ENCODE measurements around the gene SOX5.
"Not testable (repeated sequence)": the region's sequence is repeated elsewhere in the genome, so short reads cannot be mapped to it uniquely, and the experiment has no call there.

SOX5 gene

DNA sequence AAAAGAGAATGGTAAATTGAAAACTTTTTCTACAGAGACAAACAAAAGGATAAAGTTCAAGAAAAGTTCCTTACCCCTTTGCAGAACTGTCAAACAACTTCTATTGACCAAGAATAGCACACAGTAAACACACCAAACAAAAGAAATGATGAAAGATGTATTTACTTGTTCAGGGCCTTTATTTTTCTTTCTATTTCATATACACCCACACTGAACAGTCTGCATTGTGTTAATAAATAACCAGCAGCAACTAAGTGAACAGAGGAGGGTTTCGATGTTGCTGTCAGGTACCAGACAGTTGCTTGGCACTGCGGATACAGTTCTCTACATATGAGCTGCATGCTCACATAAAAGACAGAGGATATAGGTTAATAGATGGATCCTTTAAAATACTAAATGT, 122.1 kb downstream of the SOX5 start:
- TF ChIP-seq, protein P1, sequence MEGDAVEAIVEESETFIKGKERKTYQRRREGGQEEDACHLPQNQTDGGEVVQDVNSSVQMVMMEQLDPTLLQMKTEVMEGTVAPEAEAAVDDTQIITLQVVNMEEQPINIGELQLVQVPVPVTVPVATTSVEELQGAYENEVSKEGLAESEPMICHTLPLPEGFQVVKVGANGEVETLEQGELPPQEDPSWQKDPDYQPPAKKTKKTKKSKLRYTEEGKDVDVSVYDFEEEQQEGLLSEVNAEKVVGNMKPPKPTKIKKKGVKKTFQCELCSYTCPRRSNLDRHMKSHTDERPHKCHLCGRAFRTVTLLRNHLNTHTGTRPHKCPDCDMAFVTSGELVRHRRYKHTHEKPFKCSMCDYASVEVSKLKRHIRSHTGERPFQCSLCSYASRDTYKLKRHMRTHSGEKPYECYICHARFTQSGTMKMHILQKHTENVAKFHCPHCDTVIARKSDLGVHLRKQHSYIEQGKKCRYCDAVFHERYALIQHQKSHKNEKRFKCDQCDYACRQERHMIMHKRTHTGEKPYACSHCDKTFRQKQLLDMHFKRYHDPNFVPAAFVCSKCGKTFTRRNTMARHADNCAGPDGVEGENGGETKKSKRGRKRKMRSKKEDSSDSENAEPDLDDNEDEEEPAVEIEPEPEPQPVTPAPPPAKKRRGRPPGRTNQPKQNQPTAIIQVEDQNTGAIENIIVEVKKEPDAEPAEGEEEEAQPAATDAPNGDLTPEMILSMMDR (IDR thresholded peaks at IDR 0.05; ENCODE audit: low read length, missing control alignments), result no peak
- H3K4me3 ChIP-seq (replicated peaks; ENCODE audit: low read depth, low read length), result no peak overlapping the region
- DNase-seq (ENCODE audit: low read depth), result no peak

GRCh38 chr12:23825124-23825523, 124.3 kb downstream of the SOX5 start:
- DNase-seq (ENCODE audit: low read depth); H3K4me3 ChIP-seq (replicated peaks; ENCODE audit: low read depth, low read length): not testable (repeated sequence)

- H3K4me3 ChIP-seq (replicated peaks; ENCODE audit: low read depth, low read length), result no peak overlapping the region
- no peak for DNase-seq (ENCODE audit: low read depth)
- TF ChIP-seq, protein P1 (IDR thresholded peaks at IDR 0.05; ENCODE audit: low read length, missing control alignments), result no peak
Observed at GRCh38 chr12:23824358-23824757, 125.1 kb downstream of the SOX5 start.

DNA sequence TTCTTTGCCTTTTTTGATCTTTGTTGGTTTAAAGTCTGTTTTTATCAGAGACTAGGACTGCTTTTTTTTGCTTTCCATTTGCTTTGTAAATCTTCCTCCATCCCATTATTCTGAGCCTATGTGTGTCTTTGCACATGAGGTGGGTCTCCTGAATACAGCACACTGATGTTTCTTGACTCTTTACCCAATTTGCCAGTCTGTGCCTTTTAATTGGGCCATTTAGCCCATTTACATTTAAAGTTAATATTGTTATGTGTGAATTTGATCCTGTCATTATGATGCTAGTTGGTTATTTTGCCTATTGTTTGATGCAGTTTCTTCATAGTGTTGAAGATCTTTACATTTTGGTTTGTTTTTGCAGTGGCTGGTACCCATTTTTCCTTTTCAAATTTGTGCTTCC, 126.6 kb downstream of the SOX5 start:
- not testable (repeated sequence) for DNase-seq (ENCODE audit: low read depth); H3K4me3 ChIP-seq (replicated peaks; ENCODE audit: low read depth, low read length)

DNA sequence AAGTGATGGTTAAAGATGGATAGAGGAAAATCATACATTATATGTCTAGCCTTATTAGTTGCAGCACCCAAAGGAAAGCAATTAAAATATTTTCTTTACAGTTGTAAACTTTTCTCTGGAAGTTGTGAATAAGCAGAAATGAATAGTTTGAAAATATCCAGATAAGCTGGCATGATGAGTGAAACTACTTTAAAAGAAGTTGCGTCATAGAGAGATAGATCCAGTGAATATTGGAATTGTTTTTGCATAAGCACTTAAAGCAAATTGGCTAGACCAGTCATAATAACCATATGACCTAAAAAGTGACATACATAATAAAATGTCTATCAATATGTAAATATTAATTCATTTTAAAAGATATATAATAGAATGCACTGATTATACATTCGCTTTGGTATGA, 132.1 kb downstream of the SOX5 start:
- TF ChIP-seq, protein P1 (IDR thresholded peaks at IDR 0.05; ENCODE audit: low read length, missing control alignments), result no peak
- H3K4me3 ChIP-seq (replicated peaks; ENCODE audit: low read depth, low read length), result no peak overlapping the region
- no peak for DNase-seq (ENCODE audit: low read depth)

- no peak overlapping the region for H3K4me3 ChIP-seq (replicated peaks; ENCODE audit: low read depth, low read length)
- TF ChIP-seq, protein P1 (IDR thresholded peaks at IDR 0.05; ENCODE audit: low read length, missing control alignments), result no peak
- no peak for DNase-seq (ENCODE audit: low read depth)
Observed at GRCh38 chr12:23816394-23816851, 133.0 kb downstream of the SOX5 start.

DNA sequence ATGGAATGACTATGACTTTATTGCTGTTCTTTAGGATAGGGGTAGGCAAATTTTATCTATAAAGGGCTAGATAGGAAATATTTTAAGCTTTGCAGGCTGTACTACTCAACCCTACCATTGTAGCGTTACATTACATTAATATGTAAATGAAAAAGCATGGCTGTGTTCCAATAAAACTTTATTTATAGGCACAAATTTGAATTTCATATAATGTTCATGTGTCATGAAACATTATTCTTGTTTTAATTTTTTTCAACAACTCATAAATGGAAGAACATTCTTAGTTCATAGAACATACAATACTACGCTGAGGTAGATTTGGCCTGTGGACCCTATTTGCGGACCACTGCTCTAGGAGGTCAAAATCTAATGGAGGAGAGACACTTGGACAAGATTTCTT, 133.7 kb downstream of the SOX5 start:
- DNase-seq (ENCODE audit: low read depth), result no peak
- no peak overlapping the region for H3K4me3 ChIP-seq (replicated peaks; ENCODE audit: low read depth, low read length)
- TF ChIP-seq, protein P1 (IDR thresholded peaks at IDR 0.05; ENCODE audit: low read length, missing control alignments), result no peak

DNA sequence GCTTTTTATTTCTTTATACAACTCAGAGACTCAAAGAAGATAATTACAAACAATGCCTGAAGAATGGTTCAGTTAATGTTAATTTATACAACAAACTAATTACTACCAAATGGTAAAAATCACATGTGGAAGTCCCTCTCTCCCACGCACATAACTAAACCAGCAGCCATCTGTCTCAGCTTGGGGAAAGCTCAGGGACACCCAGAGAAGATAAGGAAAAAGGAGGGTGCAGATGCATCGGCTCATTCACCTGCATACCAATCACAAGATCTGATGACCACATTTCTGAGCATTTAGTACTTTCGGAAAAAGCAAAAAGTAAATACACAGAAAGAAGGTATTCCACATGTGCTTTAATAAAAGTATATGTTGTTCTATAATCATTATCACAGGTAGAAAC, 136.3 kb downstream of the SOX5 start:
- H3K4me3 ChIP-seq (replicated peaks; ENCODE audit: low read depth, low read length), result no peak overlapping the region
- no peak for DNase-seq (ENCODE audit: low read depth)
- TF ChIP-seq, protein P1 (IDR thresholded peaks at IDR 0.05; ENCODE audit: low read length, missing control alignments), result no peak
